Skin epidermis (tissue), 12 donors: ENCODE data around the gene CEP43.

Experiments used
- H3K27ac ChIP-seq, 21 experiments: fragments of 200-600 bp; sonication (generic) in 11 of 21; one replicate each; pipeline ENCODE4 v1.5.0; 2020; ENCODE audit warnings: mild to moderate bottlenecking in 3 of 21, inconsistent platforms in 2 of 21, moderate library complexity in 2 of 21
- H3K4me3 ChIP-seq, 7 experiments: fragments of 200-600 bp; sonication (generic) in 2 of 7; one replicate each; pipeline ENCODE4 v1.5.0; 2020; ENCODE audit warnings: inconsistent platforms in 2 of 7, mild to moderate bottlenecking in 2 of 7, moderate library complexity in 1 of 7

Gene CEP43

GRCh38 chr6:167047554-167047953 lies 48.4 kb downstream of the CEP43 start:
- Histone ChIP-seq H3K4me3 (no peak overlapping the region), H3K27ac (peak overlapping the region in 13 of 21 experiments; percentile 9 to 80 (median 48))
